ENCODE measurements around the gene TYW3.

DNA sequence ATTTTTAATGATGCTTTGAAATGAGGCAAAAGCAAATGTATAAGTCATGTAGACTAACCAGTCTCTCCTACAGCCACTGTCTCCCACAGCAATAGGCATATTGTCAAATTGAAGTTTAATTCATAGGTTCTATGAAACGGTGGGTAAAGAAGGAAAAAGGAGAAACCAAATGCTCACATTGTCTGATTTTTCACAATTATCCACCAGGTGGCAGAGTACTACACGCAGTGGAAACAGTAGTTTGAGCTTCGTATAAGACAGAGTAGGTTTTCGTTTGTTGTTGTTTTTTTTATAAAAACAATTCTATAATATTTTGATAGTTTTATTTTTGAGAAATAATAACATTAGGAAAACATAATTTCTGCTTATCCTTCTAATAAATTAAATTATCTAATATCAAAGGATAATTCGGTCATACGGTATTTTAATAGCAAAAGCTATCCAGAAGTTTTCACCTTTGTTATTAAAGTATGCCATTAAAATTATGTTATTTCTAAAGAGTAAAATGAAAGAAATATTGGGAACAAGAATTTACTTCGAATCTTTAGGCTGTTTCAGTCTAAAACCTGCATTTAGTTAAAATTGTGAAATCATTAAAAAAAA lies 39.1 kb downstream of the TYW3 start:
- TF ChIP-seq CTCF (IDR thresholded peaks at IDR 0.05; ENCODE audit: low read depth, low read length, missing input control) (peak; percentile 66), YY1 (IDR thresholded peaks at IDR 0.05) (no peak), JUND (IDR thresholded peaks at IDR 0.05) (no peak), ZBTB33 (IDR thresholded peaks at IDR 0.05) (no peak), EGR1 (IDR thresholded peaks at IDR 0.05; ENCODE audit: low read depth in 2 of 2) (no peak)

Data from liver (tissue), 3 donors.